Measurements from ENCODE around the gene SSBP4. TPM values are rescaled to one million over a fixed set of nuclear protein-coding genes. Genes with fewer than 3 reads are reported as not detected.

Gene SSBP4
- polyA plus RNA-seq (2012; rRNA removed) = 22.5 and 24.9 TPM in 2 replicates
- 12.4 and 23.4 TPM in 2 replicates for polyA plus RNA-seq (2012; cell fraction: cytosol; rRNA removed)
- 89.0 and 178 TPM in 2 replicates for polyA plus RNA-seq (2012; cell fraction: nucleus; rRNA removed)

DNA sequence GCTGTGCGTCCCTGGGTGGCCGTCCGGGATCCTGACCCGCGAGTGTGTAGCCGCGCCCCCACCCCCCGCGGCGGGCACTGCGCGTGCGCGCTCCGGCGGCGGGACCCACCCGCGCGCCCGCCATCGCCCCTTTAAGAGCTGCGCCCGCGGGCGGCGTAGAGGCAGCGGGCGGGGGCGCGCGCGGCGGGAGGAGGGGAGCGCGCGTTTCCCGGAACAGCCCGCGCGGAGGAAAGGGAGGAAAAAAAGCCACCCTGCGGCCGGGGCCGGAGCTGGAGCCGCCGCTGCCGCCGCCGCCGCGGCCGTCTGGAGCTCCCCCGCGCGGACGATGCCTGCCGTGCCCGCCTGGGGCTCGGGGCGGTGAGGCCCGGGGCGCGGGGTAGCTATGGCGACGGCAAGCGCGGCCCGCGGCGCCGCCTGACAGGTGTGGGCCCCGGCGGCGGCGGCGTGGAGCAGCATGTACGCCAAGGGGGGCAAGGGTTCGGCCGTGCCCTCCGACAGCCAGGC lies at the start of gene SSBP4:
SSBP4 (plus strand) TSS at position 204 of the 504 bp plus-strand sequence; CDS start at position 455, 251 bp downstream.
- H3K4me3 ChIP-seq (ENCODE audit: low read depth in 2 of 2, low read length in 1 of 2) = peak within 1 kb of the TSS; percentile 68 to 74
- ChIA-PET POLR2A (interaction anchor here (0.6 to 2.2 kb wide), 6 partner anchors 14 to 138 kb away, joined by 3 to 13 read pairs (median 4); partner anchors contain the start of gene JUND), CTCF (interaction anchor here (0.7 to 12.1 kb wide), 22 partner anchors 9 to 260 kb away, joined by 3 to 217 read pairs (median 4); partner anchors contain the start of genes GDF15, JUND, LRRC25 and LSM4)
- peak within 1 kb of the TSS; percentile 71 for H3K9ac ChIP-seq
- peaks cover 47% of the 10 kb centered on the region for H3K79me2 ChIP-seq (ENCODE audit: insufficient read depth)
- peaks cover 22% of the 10 kb centered on the region for H3F3A ChIP-seq (replicated peaks; ENCODE audit: insufficient read depth)
- H3K36me3 ChIP-seq (replicated peaks in 1 of 2; ENCODE audit: control insufficient read depth in 1 of 2, insufficient read depth in 2 of 2, low read length in 1 of 2) = peaks cover 0 to 5% of the 10 kb centered on the region in 2 experiments
- H3K4me2 ChIP-seq = peak within 1 kb of the TSS; percentile 90
- H3K9me2 ChIP-seq = no peaks in the 10 kb centered on the region
- DNase-seq = peak; percentile 97
- no peaks in the 10 kb centered on the region for H3K9me3 ChIP-seq
- H4K20me1 ChIP-seq (ENCODE audit: insufficient read depth) = peaks cover 36% of the 10 kb centered on the region; the same call in 1 of the 2 replicates
- TF ChIP-seq, protein P1, sequence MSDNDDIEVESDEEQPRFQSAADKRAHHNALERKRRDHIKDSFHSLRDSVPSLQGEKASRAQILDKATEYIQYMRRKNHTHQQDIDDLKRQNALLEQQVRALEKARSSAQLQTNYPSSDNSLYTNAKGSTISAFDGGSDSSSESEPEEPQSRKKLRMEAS (IDR thresholded peaks at IDR 0.05; ENCODE audit: low read depth) = 0 out of 2 replicates have a peak, but pooled peaks have one; percentile 59
- TF ChIP-seq FOXM1 (IDR thresholded peaks at IDR 0.05; ENCODE audit: low read depth) (no peak), NRF1 (IDR thresholded peaks at IDR 0.05; ENCODE audit: low read depth, low read length) (peak; percentile 68), RAD21 (IDR thresholded peaks at IDR 0.05; ENCODE audit: low read length) (no peak), EP300 (IDR thresholded peaks at IDR 0.05; ENCODE audit: borderline replicate concordance in 1 of 2, low read depth in 1 of 2, low read length in 1 of 2) (peak; percentile 59 to 65; a peak in 2 of 4 replicates), TAF1 (IDR thresholded peaks at IDR 0.05; ENCODE audit: borderline replicate concordance, low read depth, low read length) (peak; percentile 46; the same call in 1 of the 2 replicates), SIN3A (IDR thresholded peaks at IDR 0.05; ENCODE audit: borderline replicate concordance, low read depth, low read length) (peak; percentile 17; the same call in 1 of the 2 replicates), MXI1 (IDR thresholded peaks at IDR 0.05; ENCODE audit: low read depth, low read length) (peak; percentile 69)
- TF ChIP-seq, protein P2, sequence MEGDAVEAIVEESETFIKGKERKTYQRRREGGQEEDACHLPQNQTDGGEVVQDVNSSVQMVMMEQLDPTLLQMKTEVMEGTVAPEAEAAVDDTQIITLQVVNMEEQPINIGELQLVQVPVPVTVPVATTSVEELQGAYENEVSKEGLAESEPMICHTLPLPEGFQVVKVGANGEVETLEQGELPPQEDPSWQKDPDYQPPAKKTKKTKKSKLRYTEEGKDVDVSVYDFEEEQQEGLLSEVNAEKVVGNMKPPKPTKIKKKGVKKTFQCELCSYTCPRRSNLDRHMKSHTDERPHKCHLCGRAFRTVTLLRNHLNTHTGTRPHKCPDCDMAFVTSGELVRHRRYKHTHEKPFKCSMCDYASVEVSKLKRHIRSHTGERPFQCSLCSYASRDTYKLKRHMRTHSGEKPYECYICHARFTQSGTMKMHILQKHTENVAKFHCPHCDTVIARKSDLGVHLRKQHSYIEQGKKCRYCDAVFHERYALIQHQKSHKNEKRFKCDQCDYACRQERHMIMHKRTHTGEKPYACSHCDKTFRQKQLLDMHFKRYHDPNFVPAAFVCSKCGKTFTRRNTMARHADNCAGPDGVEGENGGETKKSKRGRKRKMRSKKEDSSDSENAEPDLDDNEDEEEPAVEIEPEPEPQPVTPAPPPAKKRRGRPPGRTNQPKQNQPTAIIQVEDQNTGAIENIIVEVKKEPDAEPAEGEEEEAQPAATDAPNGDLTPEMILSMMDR (IDR thresholded peaks at IDR 0.05) = peak; percentile 12; the same call in 1 of the 2 replicates
- TF ChIP-seq, protein P3, sequence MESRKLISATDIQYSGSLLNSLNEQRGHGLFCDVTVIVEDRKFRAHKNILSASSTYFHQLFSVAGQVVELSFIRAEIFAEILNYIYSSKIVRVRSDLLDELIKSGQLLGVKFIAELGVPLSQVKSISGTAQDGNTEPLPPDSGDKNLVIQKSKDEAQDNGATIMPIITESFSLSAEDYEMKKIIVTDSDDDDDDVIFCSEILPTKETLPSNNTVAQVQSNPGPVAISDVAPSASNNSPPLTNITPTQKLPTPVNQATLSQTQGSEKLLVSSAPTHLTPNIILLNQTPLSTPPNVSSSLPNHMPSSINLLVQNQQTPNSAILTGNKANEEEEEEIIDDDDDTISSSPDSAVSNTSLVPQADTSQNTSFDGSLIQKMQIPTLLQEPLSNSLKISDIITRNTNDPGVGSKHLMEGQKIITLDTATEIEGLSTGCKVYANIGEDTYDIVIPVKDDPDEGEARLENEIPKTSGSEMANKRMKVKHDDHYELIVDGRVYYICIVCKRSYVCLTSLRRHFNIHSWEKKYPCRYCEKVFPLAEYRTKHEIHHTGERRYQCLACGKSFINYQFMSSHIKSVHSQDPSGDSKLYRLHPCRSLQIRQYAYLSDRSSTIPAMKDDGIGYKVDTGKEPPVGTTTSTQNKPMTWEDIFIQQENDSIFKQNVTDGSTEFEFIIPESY (IDR thresholded peaks at IDR 0.05; ENCODE audit: borderline replicate concordance, low read depth) = no peak
- WGBS (ENCODE audit: low lambda C conversion rate) = 0% methylated on average over 15 of the region's 80 CpGs
- peaks cover 41 to 53% of the 10 kb centered on the region in 2 experiments; a peak in 3 of 4 replicates for H3K4me1 ChIP-seq (ENCODE audit: control insufficient read depth in 1 of 2, insufficient read depth in 2 of 2, low read depth in 1 of 2, low read length in 1 of 2)
- H3K27me3 ChIP-seq (ENCODE audit: insufficient read depth) = no peaks in the 10 kb centered on the region
- peak within 1 kb of the TSS; percentile 89 to 93; a peak in 3 of 4 replicates for H3K27ac ChIP-seq (ENCODE audit: low read depth in 2 of 2, low read length in 1 of 2)
- H2AFZ ChIP-seq (ENCODE audit: low read depth) = peak within 1 kb of the TSS; percentile 48; the same call in 1 of the 2 replicates
